ENCODE results near the gene SLC27A4.

DNA sequence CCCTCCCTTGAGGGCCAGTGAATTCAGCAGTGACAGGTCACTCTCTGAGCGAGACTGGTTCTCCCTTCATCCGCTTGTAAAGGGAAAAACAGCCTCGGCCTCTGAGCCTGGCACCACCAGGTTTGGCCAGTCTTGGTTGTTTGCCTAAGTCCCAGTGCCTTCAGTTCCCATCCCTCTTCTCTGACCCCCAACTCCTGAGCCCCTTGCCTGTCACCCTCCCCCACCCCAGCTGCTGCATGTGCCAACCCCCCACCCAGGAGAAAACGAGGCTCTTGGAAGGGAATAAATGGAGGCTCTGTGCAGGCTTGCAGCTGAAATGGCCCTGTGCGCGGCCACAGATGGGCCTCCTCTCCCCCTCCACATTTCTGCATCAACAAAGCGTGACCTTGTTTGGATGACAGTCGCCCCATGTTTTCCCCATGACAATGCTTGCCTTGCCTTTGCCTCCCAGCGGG is 33.9 kb downstream of the SLC27A4 start:
- TF ChIP-seq, protein P1, sequence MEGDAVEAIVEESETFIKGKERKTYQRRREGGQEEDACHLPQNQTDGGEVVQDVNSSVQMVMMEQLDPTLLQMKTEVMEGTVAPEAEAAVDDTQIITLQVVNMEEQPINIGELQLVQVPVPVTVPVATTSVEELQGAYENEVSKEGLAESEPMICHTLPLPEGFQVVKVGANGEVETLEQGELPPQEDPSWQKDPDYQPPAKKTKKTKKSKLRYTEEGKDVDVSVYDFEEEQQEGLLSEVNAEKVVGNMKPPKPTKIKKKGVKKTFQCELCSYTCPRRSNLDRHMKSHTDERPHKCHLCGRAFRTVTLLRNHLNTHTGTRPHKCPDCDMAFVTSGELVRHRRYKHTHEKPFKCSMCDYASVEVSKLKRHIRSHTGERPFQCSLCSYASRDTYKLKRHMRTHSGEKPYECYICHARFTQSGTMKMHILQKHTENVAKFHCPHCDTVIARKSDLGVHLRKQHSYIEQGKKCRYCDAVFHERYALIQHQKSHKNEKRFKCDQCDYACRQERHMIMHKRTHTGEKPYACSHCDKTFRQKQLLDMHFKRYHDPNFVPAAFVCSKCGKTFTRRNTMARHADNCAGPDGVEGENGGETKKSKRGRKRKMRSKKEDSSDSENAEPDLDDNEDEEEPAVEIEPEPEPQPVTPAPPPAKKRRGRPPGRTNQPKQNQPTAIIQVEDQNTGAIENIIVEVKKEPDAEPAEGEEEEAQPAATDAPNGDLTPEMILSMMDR (conservative IDR thresholded peaks at IDR 0.05 in 1 of 2, IDR thresholded peaks at IDR 0.05 in 1 of 2; ENCODE audit: extremely low read depth in 1 of 2, insufficient read depth in 1 of 2, low read depth in 1 of 2, low read length in 2 of 2) = no peak
- TF ChIP-seq EZH2 (IDR thresholded peaks at IDR 0.05; ENCODE audit: borderline replicate concordance, low read length) = no peak
